GM12878 (cell line): ENCODE data around the gene TYW1. TPM values are rescaled to one million over a fixed set of nuclear protein-coding genes. Genes with fewer than 3 reads are reported as not detected.
"Not testable (repeated sequence)": the region's sequence is repeated elsewhere in the genome, so short reads cannot be mapped to it uniquely, and the experiment has no call there.

Source experiments
- ATAC-seq: fragments of 200-7000 bp; cut with Tn5 transposase; 3 replicates; pipeline ENCODE4 v1.9.1; 2020; ENCODE audit warnings: mild to moderate bottlenecking, moderate library complexity
- BruUV-seq: library from RNA; stranded (reverse); fragments of 400-500 nt; replicated peaks from 2 replicates; lab custom pipeline; 2021; lab: Mats Ljungman, UMichigan
- CTCF ChIA-PET: fragments of 300-600 bp; sonication (Branson Sonifier 250); formaldehyde crosslinking; extraction: SDS; loops from one replicate; lab custom pipeline; 2021; ENCODE audit warnings: inconsistent platforms; lab: Yijun Ruan, JAX
- POLR2A ChIA-PET: fragments of 350-600 bp; formaldehyde crosslinking; extraction: SDS; loops from one replicate; lab custom pipeline; 2021; ENCODE audit warnings: inconsistent platforms; lab: Charles Lee
- RAD21 ChIA-PET: fragments of 300-600 bp; sonication (Branson Sonifier 250); formaldehyde crosslinking; loops from one replicate; lab custom pipeline; 2023; ENCODE audit warnings: antibody characterized with exemption; ENCODE audit not compliant: unreplicated experiment; lab: Charles Lee
- SMC1A ChIA-PET: fragments of 300-600 bp; sonication (Branson Sonifier 250); formaldehyde crosslinking; loops from one replicate; lab custom pipeline; 2023; ENCODE audit not compliant: unreplicated experiment, uncharacterized antibody; lab: Charles Lee
- DNase-seq: peaks from one replicate; pipeline ENCODE4 v3.0.0-alpha.2; 2011; ENCODE audit warnings: low read depth, low spot score
- FAIRE-seq: peaks from 3 replicates; lab custom pipeline; 2011; peaks lifted over from hg19 to GRCh38; lab: Jason Lieb, UNC
- H2AFZ ChIP-seq: 2 replicates; pipeline ENCODE4 v1.6.0; 2011; ENCODE audit warnings: low read depth, low read length, control low read depth; ENCODE audit not compliant: control insufficient read depth
- H3K27ac ChIP-seq: 2 replicates; pipeline ENCODE4 v1.5.1; 2011; ENCODE audit warnings: control low read depth; ENCODE audit not compliant: control insufficient read depth, insufficient read depth
- H3K27me3 ChIP-seq, 2 experiments: replicated peaks in 1 of 2; 2 replicates each; pipeline versions ENCODE4 v1.6.0 to v1.6.1; 2011; ENCODE audit warnings: low read length in 1 of 2; ENCODE audit not compliant: control insufficient read depth in 2 of 2, insufficient read depth in 2 of 2
- H3K36me3 ChIP-seq, 2 experiments: 2 replicates each; pipeline ENCODE4 v1.5.1; 2011; ENCODE audit warnings: low read length in 1 of 2; ENCODE audit not compliant: control insufficient read depth in 2 of 2, insufficient read depth in 2 of 2
- H3K4me1 ChIP-seq: 2 replicates; pipeline ENCODE4 v1.6.1; 2011; ENCODE audit warnings: mild to moderate bottlenecking, low read length, moderate library complexity, mixed read lengths; ENCODE audit not compliant: control insufficient read depth, insufficient read depth
- H3K4me2 ChIP-seq: 2 replicates; pipeline ENCODE4 v1.6.0; 2011; ENCODE audit warnings: control low read depth; ENCODE audit not compliant: control insufficient read depth, insufficient read depth
- H3K4me3 ChIP-seq: fragments of 200-600 bp; sonication (generic); 2 replicates; pipeline ENCODE4 v1.5.1; 2016
- H3K79me2 ChIP-seq: 2 replicates; pipeline ENCODE4 v1.6.0; 2011; ENCODE audit warnings: low read length; ENCODE audit not compliant: control insufficient read depth, insufficient read depth
- H3K9ac ChIP-seq: 2 replicates; pipeline ENCODE4 v1.8.0; 2011; ENCODE audit warnings: low read length, control low read depth, mixed read lengths; ENCODE audit not compliant: control insufficient read depth, insufficient read depth
- H3K9me3 ChIP-seq: replicated peaks from 3 replicates; pipeline ENCODE4 v1.5.1; 2011; ENCODE audit warnings: mild to moderate bottlenecking, low read length; ENCODE audit not compliant: control insufficient read depth, insufficient read depth
- H4K20me1 ChIP-seq: 2 replicates; pipeline ENCODE4 v1.6.0; 2011; ENCODE audit not compliant: control insufficient read depth, insufficient read depth
- POU2F2 ChIP-seq: IDR thresholded peaks from 3 replicates; pipeline ENCODE4 v1.6.1; 2011; ENCODE audit warnings: low read depth, mild to moderate bottlenecking, low read length, borderline replicate concordance
- WGBS: methylation state at CpG from one replicate; pipeline ENCODE4 v1.1.6; 2016; ENCODE audit warnings: low lambda C conversion rate; ENCODE audit not compliant: insufficient replicate concordance, insufficient coverage; ENCODE audit errors: missing lambda C conversion rate; 5-methylcytosine and 5-hydroxymethylcytosine counted together
- in situ Hi-C: fragments of 300-500 bp; cut with MboI; formaldehyde crosslinking; loops from 9 replicates; pipeline ENCODE4 v1.14.3; 2018; ENCODE audit warnings: mixed read lengths
- intact Hi-C: fragments of 100-400 bp; cut with micrococcal nuclease; formaldehyde crosslinking; loops from one replicate; pipeline ENCODE4 v1.14.2; 2022; ENCODE audit not compliant: unreplicated experiment
- polyA plus RNA-seq, 11 experiments: library from polyadenylated mRNA; depleted of rRNA in 4 of 11; unstranded in 6 of 11; stranded (reverse) in 5 of 11; fragments of >200 nt; fragmentation: Nextera tagmentation in 4 of 11; fragmentation: Illumina TruSeq in 1 of 11; extraction: Ambion mirVana in 4 of 11; extraction: Trizol in 1 of 11; gene quantifications; 1 replicate in 1 of 11; 2 replicates in 10 of 11; pipeline versions ENCODE4 v1.2.1 to v1.2.3, GENCODE V29; 2011 to 2016; ENCODE audit warnings: inconsistent platforms in 2 of 11, missing spikeins in 2 of 11, low read depth in 1 of 11
- total RNA-seq, 4 experiments: library from RNA; depleted of rRNA in 3 of 4; stranded (reverse); fragments of >200 nt in 3 of 4; fragmentation: Illumina TruSeq in 1 of 4; extraction: Trizol in 1 of 4; gene quantifications; 2 replicates each; pipeline versions ENCODE4 v1.2.1 to v1.2.3, GENCODE V29; 2013 to 2021

TYW1 gene
- total and polyA plus RNA-seq, 10 of the 15 experiments (the other 5 are each of a cell fraction or from before 2014, with no cell fraction given): 11.3 to 29.0 (median 18.4) TPM

- H3K9ac ChIP-seq, FAIRE-seq, H4K20me1 ChIP-seq, H3K4me2 ChIP-seq, H3K4me3 ChIP-seq, ATAC-seq, H3K4me1 ChIP-seq, BruUV-seq, SMC1A ChIA-PET, intact Hi-C loops, CTCF ChIA-PET, in situ Hi-C loops, H3K9me3 ChIP-seq, H2AFZ ChIP-seq, H3K36me3 ChIP-seq, H3K27ac ChIP-seq, H3K79me2 ChIP-seq, POLR2A ChIA-PET, H3K27me3 ChIP-seq, DNase-seq: not testable (repeated sequence)
- WGBS: 83% methylated on average over 11 of the region's 11 CpGs
- peak; percentile 44; the same call in 1 of the 3 replicates for TF ChIP-seq POU2F2
- RAD21 ChIA-PET: interaction anchor here (0.6 kb wide), 1 partner anchor 304 kb away, joined by 3 read pairs; no protein-coding TSS in a partner anchor
Observed at GRCh38 chr7:67192889-67193613, 196.4 kb downstream of the TYW1 start.

GRCh38 chr7:67196176-67196575 is 199.5 kb downstream of the TYW1 start:
- H3K4me3 ChIP-seq, H3K27me3 ChIP-seq, POLR2A ChIA-PET, H4K20me1 ChIP-seq, H3K27ac ChIP-seq, H3K4me1 ChIP-seq, H3K9me3 ChIP-seq, H3K36me3 ChIP-seq, RAD21 ChIA-PET, SMC1A ChIA-PET, BruUV-seq, ATAC-seq, CTCF ChIA-PET, H3K9ac ChIP-seq, FAIRE-seq, H2AFZ ChIP-seq, in situ Hi-C loops, H3K4me2 ChIP-seq, DNase-seq, intact Hi-C loops, H3K79me2 ChIP-seq: not testable (repeated sequence)
- 93% methylated on average over 2 of the region's 2 CpGs for WGBS

- H4K20me1 ChIP-seq, H3K9ac ChIP-seq, in situ Hi-C loops, H3K4me1 ChIP-seq, RAD21 ChIA-PET, H3K79me2 ChIP-seq, intact Hi-C loops, H3K9me3 ChIP-seq, BruUV-seq, H2AFZ ChIP-seq, DNase-seq, SMC1A ChIA-PET, H3K27ac ChIP-seq, CTCF ChIA-PET, H3K27me3 ChIP-seq, POLR2A ChIA-PET, H3K4me3 ChIP-seq, ATAC-seq, FAIRE-seq, H3K36me3 ChIP-seq, H3K4me2 ChIP-seq: not testable (repeated sequence)
- WGBS: 100% methylated on average over 8 of the region's 9 CpGs
Observed at GRCh38 chr7:67198865-67199526, 202.4 kb downstream of the TYW1 start.
